Measurements from ENCODE around the gene MAP3K21.

Gene MAP3K21

GRCh38 chr1:233327651-233328141, at the start of gene MAP3K21:
TSS of gene MAP3K21 (plus strand) at chr1:233327724. CDS start at chr1:233328029, 305 bp downstream.
- no peak for DNase-seq (ENCODE audit: low spot score)

GRCh38 chr1:233278631-233279030, 48.9 kb upstream of the MAP3K21 start:
- DNase-seq (ENCODE audit: low spot score): no peak

- no peak for DNase-seq (ENCODE audit: low spot score)
Observed at GRCh38 chr1:233279971-233280370, 47.6 kb upstream of the MAP3K21 start.

GRCh38 chr1:233281711-233282581, 45.6 kb upstream of the MAP3K21 start:
- DNase-seq (ENCODE audit: low spot score): no peak

- DNase-seq (ENCODE audit: low spot score): no peak
Observed at GRCh38 chr1:233282582-233282886, 45.0 kb upstream of the MAP3K21 start.

- no peak for DNase-seq (ENCODE audit: low spot score)
Observed at GRCh38 chr1:233289676-233290075, 37.8 kb upstream of the MAP3K21 start.

GRCh38 chr1:233290396-233291034, 37.0 kb upstream of the MAP3K21 start:
- no peak for DNase-seq (ENCODE audit: low spot score)

GRCh38 chr1:233293556-233294446, 33.7 kb upstream of the MAP3K21 start:
- no peak for DNase-seq (ENCODE audit: low spot score)

- DNase-seq (ENCODE audit: low spot score): no peak
Observed at GRCh38 chr1:233294913-233295236, 32.6 kb upstream of the MAP3K21 start.

- DNase-seq (ENCODE audit: low spot score): no peak
Observed at GRCh38 chr1:233295237-233295974, 32.1 kb upstream of the MAP3K21 start, which contains the start of gene PCNX2. TSS of gene PCNX2 (minus strand) at chr1:233295725. CDS start at chr1:233295478, 247 bp downstream.

- no peak for DNase-seq (ENCODE audit: low spot score)
Observed at GRCh38 chr1:233295975-233296322, 31.6 kb upstream of the MAP3K21 start.

GRCh38 chr1:233299450-233299849, 28.1 kb upstream of the MAP3K21 start:
- no peak for DNase-seq (ENCODE audit: low spot score)

- no peak for DNase-seq (ENCODE audit: low spot score)
Observed at GRCh38 chr1:233300326-233300725, 27.2 kb upstream of the MAP3K21 start.

GRCh38 chr1:233304489-233305102, 22.9 kb upstream of the MAP3K21 start:
- no peak for DNase-seq (ENCODE audit: low spot score)

- no peak for DNase-seq (ENCODE audit: low spot score)
Observed at GRCh38 chr1:233313434-233314155, 13.9 kb upstream of the MAP3K21 start.

- DNase-seq (ENCODE audit: low spot score): no peak
Observed at GRCh38 chr1:233315718-233316301, 11.7 kb upstream of the MAP3K21 start.

- no peak for DNase-seq (ENCODE audit: low spot score)
Observed at GRCh38 chr1:233316473-233316872, 11.1 kb upstream of the MAP3K21 start.

GRCh38 chr1:233319272-233319671, 8.3 kb upstream of the MAP3K21 start:
- no peak for DNase-seq (ENCODE audit: low spot score)

GRCh38 chr1:233320023-233320422, 7.5 kb upstream of the MAP3K21 start:
- DNase-seq (ENCODE audit: low spot score): no peak

- no peak for DNase-seq (ENCODE audit: low spot score)
Observed at GRCh38 chr1:233323718-233324117, 3.8 kb upstream of the MAP3K21 start.
